GM19467 (cell line): ENCODE measurements around the gene TNFRSF17.

Experiments
- ATAC-seq: cut with Tn5 transposase; IDR thresholded peaks from one replicate; pipeline ENCODE4 v1.9.1; 2021; ENCODE audit warnings: mild to moderate bottlenecking, moderate library complexity; ENCODE audit not compliant: unreplicated experiment

Gene TNFRSF17

DNA sequence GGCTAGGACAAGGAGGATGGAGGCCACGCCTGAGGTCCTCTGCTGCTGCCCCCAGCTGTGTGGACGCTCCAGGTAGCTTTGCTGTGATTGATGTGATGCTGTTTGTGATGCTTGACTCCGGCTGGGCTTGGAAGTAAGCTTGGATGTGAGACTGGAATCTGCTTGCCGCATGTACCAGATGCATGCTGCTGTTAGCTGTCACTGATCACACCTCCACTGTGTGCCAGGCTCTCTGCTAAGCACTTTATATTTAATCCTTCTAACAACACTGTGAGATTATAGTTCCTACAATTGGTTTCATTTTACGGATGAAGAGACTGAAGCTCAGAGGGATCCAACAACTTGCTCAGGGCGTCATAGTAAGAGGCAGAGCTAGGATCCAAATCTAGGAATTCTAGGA, 35.0 kb downstream of the TNFRSF17 start:
- no peak for ATAC-seq

DNA sequence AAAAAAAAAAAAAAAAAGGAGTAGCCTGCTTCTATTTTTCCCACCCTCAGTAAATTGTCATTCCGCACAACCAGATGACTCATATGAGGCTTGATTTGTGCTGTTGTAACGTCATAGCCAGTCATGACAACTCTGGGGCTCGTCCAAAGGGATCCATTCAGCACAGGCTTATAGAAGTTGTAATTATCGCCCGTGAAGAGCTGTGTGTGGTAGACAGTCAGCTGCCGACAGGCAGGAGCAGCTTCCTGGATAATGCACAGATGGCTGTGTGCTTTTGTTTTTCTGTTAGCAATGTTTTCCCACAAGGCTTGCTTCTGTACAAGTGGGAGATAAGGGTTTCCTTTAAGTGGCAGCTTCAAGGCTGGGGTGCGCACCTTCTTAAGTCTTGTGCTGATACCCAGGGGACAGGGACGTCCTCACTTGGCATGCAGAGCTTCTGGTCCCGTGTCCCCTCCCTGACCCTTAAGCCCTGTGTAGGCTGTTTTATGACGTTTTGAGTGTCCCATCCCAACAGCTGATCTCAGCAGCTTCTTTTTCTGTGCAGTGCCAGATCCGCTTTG, 37.5 kb downstream of the TNFRSF17 start:
- ATAC-seq: no peak

DNA sequence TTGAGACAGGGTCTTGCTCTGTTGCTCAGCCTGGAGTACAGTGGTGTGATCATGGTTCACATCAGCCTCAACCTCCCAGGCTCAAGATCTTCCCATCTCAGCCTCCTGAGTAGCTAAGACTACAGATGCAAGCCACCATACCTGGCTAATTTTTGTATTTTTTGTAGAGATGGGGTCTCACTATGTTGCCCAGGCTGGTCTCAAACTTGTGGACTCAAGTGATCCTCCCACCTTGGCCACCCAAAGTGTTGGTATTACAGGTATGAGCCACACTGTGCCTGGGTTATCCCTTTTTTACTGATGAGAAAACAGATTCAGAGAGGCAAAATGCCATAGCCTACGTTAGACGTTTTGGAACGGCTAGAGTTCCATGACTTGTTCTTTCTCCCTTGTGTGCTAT, 41.6 kb downstream of the TNFRSF17 start:
- ATAC-seq: no peak

DNA sequence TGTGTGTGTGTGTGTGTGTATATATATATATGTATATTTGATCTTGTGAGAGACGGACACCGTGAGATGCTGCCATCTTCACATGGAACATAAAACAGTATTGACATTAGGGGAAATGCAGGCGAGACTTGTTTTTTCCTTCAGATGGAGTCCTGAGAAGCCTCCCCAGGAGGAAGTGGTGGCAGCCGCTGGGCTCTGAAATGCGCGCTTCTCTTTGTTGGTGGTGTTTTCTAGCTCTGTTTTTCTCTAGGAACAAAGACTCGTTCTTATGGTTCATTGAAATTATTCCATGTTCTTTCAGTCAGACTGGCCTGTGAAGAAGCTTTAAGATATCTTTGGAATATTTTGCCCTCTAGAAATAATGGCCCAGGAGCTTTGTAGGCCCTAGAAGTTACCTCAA, 44.5 kb downstream of the TNFRSF17 start:
- ATAC-seq: no peak

DNA sequence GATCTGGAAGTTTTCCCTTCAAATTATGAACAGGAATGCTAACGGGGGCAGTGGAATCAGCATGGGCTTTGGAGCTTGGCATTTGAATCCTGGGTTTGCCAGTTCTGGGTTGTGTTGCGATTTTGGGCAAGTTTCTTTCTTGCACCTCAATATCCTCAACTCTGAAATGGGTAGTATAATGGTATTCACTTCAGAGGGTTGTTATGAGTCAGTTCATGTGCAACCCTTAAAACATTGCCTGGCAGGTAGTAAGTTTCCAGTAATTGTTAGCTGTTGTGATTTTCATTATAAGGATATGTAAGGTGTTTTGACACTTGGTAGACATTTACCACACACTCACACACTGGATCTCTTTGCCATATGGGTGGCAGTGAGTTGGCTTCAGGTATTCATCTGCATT, 44.9 kb downstream of the TNFRSF17 start:
- no peak for ATAC-seq

DNA sequence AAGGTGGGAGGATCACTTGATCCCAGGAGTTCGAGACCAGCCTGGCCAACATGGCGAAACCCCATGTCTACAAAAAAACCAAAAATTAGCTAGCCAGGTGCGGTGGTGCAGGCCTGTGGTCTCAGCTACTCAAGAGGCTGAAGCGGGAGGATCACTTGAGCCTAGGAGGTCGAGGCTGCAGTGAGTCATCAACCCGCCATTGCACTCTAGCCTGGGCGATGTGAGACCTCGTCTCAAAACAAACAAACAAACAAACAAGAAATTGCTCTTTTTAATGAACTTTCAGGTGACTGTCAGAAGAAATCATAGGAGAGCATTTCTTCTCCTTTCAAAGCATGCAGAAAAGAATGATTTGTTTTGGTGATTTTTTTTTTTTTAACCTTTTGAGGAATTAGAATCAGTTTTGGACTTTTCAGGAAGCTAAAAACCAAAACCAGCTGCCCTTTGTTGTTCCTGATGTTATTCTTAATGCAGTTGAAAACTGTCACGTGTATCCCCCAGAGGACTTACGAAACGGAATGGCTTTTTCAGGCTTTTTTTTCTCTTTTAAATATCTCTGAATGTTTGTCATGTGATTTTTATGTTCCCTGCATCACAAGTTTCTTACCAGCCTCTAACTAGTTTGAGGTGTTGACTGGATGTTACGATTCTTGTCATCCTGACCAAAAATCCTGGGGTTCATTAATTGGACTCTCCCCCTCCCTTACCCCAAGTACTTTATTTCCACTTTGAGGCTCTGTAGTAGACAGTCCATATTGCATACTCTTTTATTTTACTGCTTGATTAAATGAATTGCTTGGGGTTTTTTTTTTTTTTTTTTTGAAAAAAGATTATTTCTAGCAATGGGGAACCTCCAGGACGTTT, 45.6 kb downstream of the TNFRSF17 start:
- ATAC-seq: no peak

DNA sequence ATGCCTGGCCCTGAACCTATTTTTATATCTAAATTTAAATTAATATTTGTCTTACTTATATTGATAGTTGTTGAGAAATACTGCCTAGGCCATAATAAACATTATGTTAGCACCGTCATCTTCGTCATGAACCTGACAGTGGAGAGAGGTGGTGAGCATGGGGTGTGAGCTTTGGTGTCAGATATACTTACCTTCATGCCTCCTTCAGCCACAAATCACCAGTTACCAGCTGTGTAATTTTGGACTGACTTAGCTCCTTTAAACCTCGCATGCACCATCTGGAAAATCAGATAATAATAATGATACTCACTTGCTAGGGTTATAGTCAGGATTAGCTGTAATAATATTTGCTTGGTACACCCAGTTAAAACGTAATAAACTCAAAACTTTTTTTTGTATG, 46.6 kb downstream of the TNFRSF17 start:
- ATAC-seq: no peak

DNA sequence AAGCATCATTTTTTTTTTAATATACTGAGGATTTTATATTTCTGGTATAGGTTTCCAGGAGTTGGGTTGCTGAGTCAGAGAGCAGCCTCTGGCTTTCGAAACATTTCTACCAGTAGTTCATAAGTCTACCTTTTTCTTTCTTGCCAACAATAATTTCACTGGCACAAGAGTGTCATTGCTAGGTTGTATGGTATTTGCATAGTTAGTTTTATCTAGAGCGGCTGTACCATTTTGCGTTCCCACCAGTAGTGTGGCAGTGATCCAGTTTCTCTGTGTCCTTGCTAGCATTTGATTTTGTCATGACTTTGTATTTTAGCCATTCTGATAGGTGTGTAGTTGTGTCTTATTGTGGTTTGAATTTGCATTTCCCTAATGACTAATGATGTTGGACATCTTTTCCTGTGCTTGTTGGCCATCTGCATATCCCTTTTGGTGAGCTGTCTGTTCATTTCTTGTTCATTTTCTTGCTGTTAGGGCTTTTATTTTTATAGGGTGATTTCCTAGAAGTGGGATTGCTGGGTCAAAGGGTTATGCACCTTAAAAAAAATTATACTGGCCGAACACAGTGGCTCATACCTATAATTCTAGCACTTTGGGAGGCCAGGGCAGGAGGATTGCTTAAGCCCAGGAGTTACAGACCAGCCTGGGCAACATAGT, 51.4 kb downstream of the TNFRSF17 start:
- ATAC-seq: no peak

DNA sequence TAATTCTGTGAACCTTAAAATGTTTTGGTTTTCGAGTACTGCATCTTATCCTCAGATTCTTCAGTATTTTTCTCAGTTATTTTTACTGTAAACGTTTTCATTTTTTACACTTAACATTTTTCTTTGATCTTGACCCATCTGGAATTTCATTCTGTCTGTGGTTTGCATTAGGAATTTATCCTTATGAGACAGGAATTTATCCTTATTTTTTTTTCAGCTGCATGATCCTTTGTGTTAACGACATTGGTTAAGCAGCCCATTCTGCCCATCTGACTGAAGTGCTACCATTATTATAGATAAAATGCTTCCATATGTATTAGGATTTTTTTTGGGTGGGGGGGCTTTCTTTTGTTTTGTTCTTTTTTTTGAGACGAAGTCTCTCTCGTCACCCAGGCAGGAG, 52.5 kb downstream of the TNFRSF17 start:
- ATAC-seq: no peak
